NCI-H128 (cell line): ENCODE measurements around the gene KRTAP5-2.

ENCODE experiments used
- DNase-seq: peaks from one replicate; lab custom pipeline; 2025; ENCODE audit not compliant: unreplicated experiment; lab: John Stamatoyannopoulos, UW

KRTAP5-2 gene

GRCh38 chr11:1557051-1557884 lies 40.8 kb downstream of the KRTAP5-2 start:
- no peak for DNase-seq

- DNase-seq: no peak
These were observed 41.7 kb downstream of the KRTAP5-2 start for GRCh38 chr11:1556278-1556902.

GRCh38 chr11:1555713-1556153 lies 42.4 kb downstream of the KRTAP5-2 start:
- no peak for DNase-seq

GRCh38 chr11:1554981-1555712 lies 42.9 kb downstream of the KRTAP5-2 start:
- DNase-seq: no peak

GRCh38 chr11:1553808-1554594 lies 44.1 kb downstream of the KRTAP5-2 start:
- DNase-seq: no peak

GRCh38 chr11:1549338-1550330 lies 48.5 kb downstream of the KRTAP5-2 start:
- no peak for DNase-seq

- DNase-seq: no peak
These were observed 49.6 kb downstream of the KRTAP5-2 start for GRCh38 chr11:1548221-1549070.

GRCh38 chr11:1547467-1548098 lies 50.5 kb downstream of the KRTAP5-2 start:
- no peak for DNase-seq
